Panc1 (cell line): ENCODE measurements around the gene UPF3A. TPM values are rescaled to one million over a fixed set of nuclear protein-coding genes. Genes with fewer than 3 reads are reported as not detected.

Experiments used
- ATAC-seq: fragments of 200-7000 bp; cut with Tn5 transposase; 2 replicates; pipeline ENCODE4 v1.9.1; 2020; ENCODE audit warnings: mild to moderate bottlenecking, moderate library complexity
- BruUV-seq: library from RNA; stranded (reverse); fragments of 400-500 nt; replicated peaks from 2 replicates; lab custom pipeline; 2021; lab: Mats Ljungman, UMichigan
- CTCF ChIA-PET: fragments of 300-600 bp; sonication (Branson Sonifier 250); formaldehyde crosslinking; loops from one replicate; lab custom pipeline; 2022; ENCODE audit warnings: antibody characterized with exemption; lab: Charles Lee
- POLR2A ChIA-PET: fragments of 300-600 bp; sonication (Branson Sonifier 250); formaldehyde crosslinking; loops from one replicate; lab custom pipeline; 2022; ENCODE audit warnings: antibody characterized with exemption; lab: Charles Lee
- DNase-seq: peaks from one replicate; pipeline ENCODE4 v3.0.0-alpha.2; 2010; ENCODE audit warnings: low read depth, low spot score
- H3K27ac ChIP-seq: 2 replicates; pipeline ENCODE4 v1.5.1; 2011; ENCODE audit warnings: mild to moderate bottlenecking, low read length, inconsistent platforms
- H3K27me3 ChIP-seq: fragments of 200-500 bp; sonication (Bioruptor generic); 2 replicates; pipeline ENCODE4 v1.6.0; 2014; ENCODE audit warnings: low read length, inconsistent platforms; ENCODE audit not compliant: control insufficient read depth, insufficient read depth
- H3K36me3 ChIP-seq: fragments of 200-500 bp; sonication (Bioruptor generic); 2 replicates; pipeline ENCODE4 v1.5.1; 2014; ENCODE audit warnings: inconsistent platforms, mild to moderate bottlenecking, low read length, moderate library complexity; ENCODE audit not compliant: control insufficient read depth, insufficient read depth
- H3K4me1 ChIP-seq: 2 replicates; pipeline ENCODE4 v1.5.1; 2011; ENCODE audit warnings: inconsistent platforms, mild to moderate bottlenecking, low read length, moderate library complexity; ENCODE audit not compliant: control insufficient read depth, insufficient read depth
- H3K4me3 ChIP-seq, 2 experiments: 2 replicates each; pipeline ENCODE4 v1.5.1; 2011 to 2012; ENCODE audit warnings: low read depth in 2 of 2, low read length in 2 of 2, mild to moderate bottlenecking in 2 of 2, inconsistent platforms in 1 of 2, moderate library complexity in 1 of 2
- H3K9me3 ChIP-seq: fragments of 200-500 bp; sonication (Bioruptor generic); 2 replicates; pipeline ENCODE4 v1.5.1; 2014; ENCODE audit warnings: low read depth, mild to moderate bottlenecking, inconsistent platforms, low read length, moderate library complexity; ENCODE audit not compliant: control insufficient read depth, insufficient read depth
- POLR2AphosphoS5 ChIP-seq: IDR thresholded peaks from 2 replicates; pipeline ENCODE4 v1.6.1; 2012; ENCODE audit warnings: mild to moderate bottlenecking, low read depth, low read length, moderate library complexity
- SIN3A ChIP-seq: IDR thresholded peaks from 2 replicates; pipeline ENCODE4 v1.6.1; 2012; ENCODE audit warnings: low read depth, mild to moderate bottlenecking, low read length, moderate library complexity, borderline replicate concordance; ENCODE audit not compliant: insufficient read depth
- TCF7L2 ChIP-seq: IDR thresholded peaks from 2 replicates; pipeline ENCODE4 v1.6.1; 2011; ENCODE audit warnings: mild to moderate bottlenecking, low read depth, low read length, inconsistent platforms
- in situ Hi-C: cut with HindIII; loops from 2 replicates; pipeline ENCODE4 v1.10.0; 2016; ENCODE audit warnings: low sequenced_read_pairs, low pct_unique_long_range_greater_than_20kb
- intact Hi-C: fragments of 100-400 bp; cut with micrococcal nuclease; formaldehyde crosslinking; loops from one replicate; pipeline ENCODE4 v1.10.0; 2022; ENCODE audit not compliant: unreplicated experiment
- total RNA-seq: library from RNA; stranded (reverse); gene quantifications from one replicate; pipeline ENCODE4 v1.2.1, GENCODE V29; 2021; ENCODE audit not compliant: unreplicated experiment
- TF ChIP-seq, protein P1 (sequence below), 2 experiments: IDR thresholded peaks; 2 replicates each; pipeline ENCODE4 v1.6.1; 2011 to 2012; ENCODE audit warnings: low read depth in 2 of 2, control low read depth in 1 of 2, low read length in 1 of 2, mild to moderate bottlenecking in 1 of 2, moderate library complexity in 1 of 2; ENCODE audit not compliant: insufficient read depth in 1 of 2
- TF ChIP-seq, protein P2 (sequence below): fragments of 450-650 bp; IDR thresholded peaks from 2 replicates; pipeline ENCODE4 v1.5.1; 2017; ENCODE audit warnings: mild to moderate bottlenecking

UPF3A gene
- total RNA-seq, 1 experiment from 2014 or later, result 36.3 TPM

DNA sequence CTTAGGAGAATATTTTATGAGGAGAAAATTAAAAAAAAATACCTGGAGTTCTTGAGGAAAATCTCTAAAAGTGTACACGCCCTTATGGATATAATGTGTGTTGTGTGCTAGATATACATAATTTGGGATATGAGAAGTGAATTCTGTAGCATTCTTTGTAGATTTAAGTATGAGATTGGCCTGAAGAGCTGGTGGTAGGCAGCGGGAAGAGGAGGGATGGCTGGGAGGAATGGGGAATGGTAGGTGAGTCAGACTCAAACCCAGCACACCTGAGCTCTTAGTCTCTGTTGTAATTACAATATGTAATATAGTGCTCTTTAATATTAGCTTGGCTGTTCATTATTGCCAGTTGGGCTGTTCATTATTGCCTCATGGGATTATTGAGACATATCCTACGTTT, 39.9 kb downstream of the UPF3A start:
- no peak for TF ChIP-seq SIN3A
- TF ChIP-seq POLR2AphosphoS5, result no peak
- no peak for TF ChIP-seq TCF7L2

DNA sequence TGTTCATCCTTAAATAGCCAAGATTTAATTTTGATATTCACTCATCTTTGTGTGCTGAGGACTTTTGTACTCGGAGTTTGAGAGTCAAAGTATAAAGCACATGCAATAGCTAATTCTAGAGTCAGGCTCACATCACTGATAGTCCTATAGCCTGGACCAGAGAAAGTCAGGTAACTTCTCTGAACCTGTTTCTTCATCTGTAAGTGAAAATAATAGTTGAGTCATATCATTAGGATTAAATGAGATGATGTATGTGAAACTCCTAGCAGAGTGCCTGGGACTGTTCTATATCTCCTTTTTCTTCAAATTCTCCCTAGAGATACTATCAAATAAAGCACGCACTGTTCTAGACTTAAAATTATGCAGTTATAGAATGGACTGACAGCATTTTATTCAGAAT, 41.9 kb downstream of the UPF3A start:
- H3K36me3 ChIP-seq, result peaks cover 10% of the 10 kb centered on the region
- in situ Hi-C loops, result no loop called here
- no peak for TF ChIP-seq TCF7L2
- TF ChIP-seq SIN3A, result no peak
- TF ChIP-seq POLR2AphosphoS5, result no peak
- TF ChIP-seq, protein P1, sequence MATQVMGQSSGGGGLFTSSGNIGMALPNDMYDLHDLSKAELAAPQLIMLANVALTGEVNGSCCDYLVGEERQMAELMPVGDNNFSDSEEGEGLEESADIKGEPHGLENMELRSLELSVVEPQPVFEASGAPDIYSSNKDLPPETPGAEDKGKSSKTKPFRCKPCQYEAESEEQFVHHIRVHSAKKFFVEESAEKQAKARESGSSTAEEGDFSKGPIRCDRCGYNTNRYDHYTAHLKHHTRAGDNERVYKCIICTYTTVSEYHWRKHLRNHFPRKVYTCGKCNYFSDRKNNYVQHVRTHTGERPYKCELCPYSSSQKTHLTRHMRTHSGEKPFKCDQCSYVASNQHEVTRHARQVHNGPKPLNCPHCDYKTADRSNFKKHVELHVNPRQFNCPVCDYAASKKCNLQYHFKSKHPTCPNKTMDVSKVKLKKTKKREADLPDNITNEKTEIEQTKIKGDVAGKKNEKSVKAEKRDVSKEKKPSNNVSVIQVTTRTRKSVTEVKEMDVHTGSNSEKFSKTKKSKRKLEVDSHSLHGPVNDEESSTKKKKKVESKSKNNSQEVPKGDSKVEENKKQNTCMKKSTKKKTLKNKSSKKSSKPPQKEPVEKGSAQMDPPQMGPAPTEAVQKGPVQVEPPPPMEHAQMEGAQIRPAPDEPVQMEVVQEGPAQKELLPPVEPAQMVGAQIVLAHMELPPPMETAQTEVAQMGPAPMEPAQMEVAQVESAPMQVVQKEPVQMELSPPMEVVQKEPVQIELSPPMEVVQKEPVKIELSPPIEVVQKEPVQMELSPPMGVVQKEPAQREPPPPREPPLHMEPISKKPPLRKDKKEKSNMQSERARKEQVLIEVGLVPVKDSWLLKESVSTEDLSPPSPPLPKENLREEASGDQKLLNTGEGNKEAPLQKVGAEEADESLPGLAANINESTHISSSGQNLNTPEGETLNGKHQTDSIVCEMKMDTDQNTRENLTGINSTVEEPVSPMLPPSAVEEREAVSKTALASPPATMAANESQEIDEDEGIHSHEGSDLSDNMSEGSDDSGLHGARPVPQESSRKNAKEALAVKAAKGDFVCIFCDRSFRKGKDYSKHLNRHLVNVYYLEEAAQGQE (IDR thresholded peaks at IDR 0.05; ENCODE audit: insufficient read depth in 1 of 2, low read depth in 2 of 2, low read length in 1 of 2), result no peak
- TF ChIP-seq, protein P2, sequence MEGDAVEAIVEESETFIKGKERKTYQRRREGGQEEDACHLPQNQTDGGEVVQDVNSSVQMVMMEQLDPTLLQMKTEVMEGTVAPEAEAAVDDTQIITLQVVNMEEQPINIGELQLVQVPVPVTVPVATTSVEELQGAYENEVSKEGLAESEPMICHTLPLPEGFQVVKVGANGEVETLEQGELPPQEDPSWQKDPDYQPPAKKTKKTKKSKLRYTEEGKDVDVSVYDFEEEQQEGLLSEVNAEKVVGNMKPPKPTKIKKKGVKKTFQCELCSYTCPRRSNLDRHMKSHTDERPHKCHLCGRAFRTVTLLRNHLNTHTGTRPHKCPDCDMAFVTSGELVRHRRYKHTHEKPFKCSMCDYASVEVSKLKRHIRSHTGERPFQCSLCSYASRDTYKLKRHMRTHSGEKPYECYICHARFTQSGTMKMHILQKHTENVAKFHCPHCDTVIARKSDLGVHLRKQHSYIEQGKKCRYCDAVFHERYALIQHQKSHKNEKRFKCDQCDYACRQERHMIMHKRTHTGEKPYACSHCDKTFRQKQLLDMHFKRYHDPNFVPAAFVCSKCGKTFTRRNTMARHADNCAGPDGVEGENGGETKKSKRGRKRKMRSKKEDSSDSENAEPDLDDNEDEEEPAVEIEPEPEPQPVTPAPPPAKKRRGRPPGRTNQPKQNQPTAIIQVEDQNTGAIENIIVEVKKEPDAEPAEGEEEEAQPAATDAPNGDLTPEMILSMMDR, result no peak
- ChIA-PET CTCF (no interaction called here), POLR2A (no interaction called here)
- DNase-seq, result no peak
- intact Hi-C loops, result no loop called here
- H3K9me3 ChIP-seq, result no peaks in the 10 kb centered on the region
- no TSS peak for BruUV-seq
- H3K27me3 ChIP-seq, result no peaks in the 10 kb centered on the region
- no peak overlapping the region for H3K4me3 ChIP-seq
- H3K27ac ChIP-seq, result no peak overlapping the region
- no peaks in the 10 kb centered on the region for H3K4me1 ChIP-seq
- ATAC-seq, result no peak

More for the DNA sequence above, 39.9 kb downstream of the UPF3A start:
- ChIA-PET POLR2A (no interaction called here), CTCF (no interaction called here)
- Histone ChIP-seq H3K9me3 (no peaks in the 10 kb centered on the region), H3K4me1 (no peaks in the 10 kb centered on the region), H3K27me3 (no peaks in the 10 kb centered on the region), H3K36me3 (peaks cover 10% of the 10 kb centered on the region), H3K27ac (no peak overlapping the region), H3K4me3 (no peak overlapping the region)
- no TSS peak for BruUV-seq
- intact Hi-C loops (no loop called here), in situ Hi-C loops (no loop called here)
- DNase-seq, result no peak
- no peak for ATAC-seq

DNA sequence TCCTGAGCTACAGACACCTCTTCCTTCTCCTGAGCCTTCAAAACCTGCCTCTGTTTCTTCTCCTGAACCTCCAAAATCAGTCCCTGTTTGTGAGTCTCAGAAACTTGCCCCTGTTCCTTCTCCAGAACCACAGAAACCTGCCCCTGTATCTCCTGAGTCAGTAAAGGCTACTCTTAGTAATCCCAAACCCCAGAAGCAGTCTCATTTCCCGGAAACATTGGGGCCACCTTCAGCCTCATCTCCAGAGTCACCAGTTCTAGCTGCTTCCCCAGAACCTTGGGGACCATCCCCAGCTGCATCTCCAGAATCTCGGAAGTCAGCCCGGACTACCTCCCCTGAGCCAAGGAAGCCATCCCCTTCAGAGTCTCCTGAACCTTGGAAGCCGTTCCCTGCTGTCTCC, 42.9 kb downstream of the UPF3A start:
- H3K27ac ChIP-seq, result no peak overlapping the region
- ATAC-seq, result no peak
- no peak overlapping the region for H3K4me3 ChIP-seq
- TF ChIP-seq TCF7L2, result no peak
- TF ChIP-seq POLR2AphosphoS5, result no peak
- TF ChIP-seq SIN3A, result no peak
- TF ChIP-seq, protein P2, result no peak
- TF ChIP-seq, protein P1 (IDR thresholded peaks at IDR 0.05; ENCODE audit: insufficient read depth in 1 of 2, low read depth in 2 of 2, low read length in 1 of 2), result no peak
- ChIA-PET POLR2A (no interaction called here), CTCF (no interaction called here)
- in situ Hi-C loops (no loop called here), intact Hi-C loops (no loop called here)
- no TSS peak for BruUV-seq
- peaks cover 10% of the 10 kb centered on the region for H3K36me3 ChIP-seq
- H3K4me1 ChIP-seq, result no peaks in the 10 kb centered on the region
- no peaks in the 10 kb centered on the region for H3K9me3 ChIP-seq
- H3K27me3 ChIP-seq, result no peaks in the 10 kb centered on the region
- no peak for DNase-seq
